Loucy (cell line): ENCODE data around the gene DR1.

Experiments used
- CTCF ChIP-seq: fragments of 200-600 bp; sonication (generic); conservative IDR thresholded peaks from 2 replicates; pipeline ENCODE4 v1.5.1; 2014; ENCODE audit warnings: mild to moderate bottlenecking, antibody characterized with exemption, low read length
- EZH2phosphoT487 ChIP-seq: fragments of 200-600 bp; IDR thresholded peaks from 2 replicates; pipeline ENCODE4 v1.6.1; 2018; ENCODE audit warnings: antibody characterized with exemption, mild to moderate bottlenecking, moderate library complexity, borderline replicate concordance

- TF ChIP-seq CTCF (no peak), EZH2phosphoT487 (no peak)
Observed at GRCh38 chr1:93346421-93346993, 800 bp downstream of the DR1 start.
